GM12878 (cell line): Measurements from ENCODE around the gene STAT4. TPM values are rescaled to one million over a fixed set of nuclear protein-coding genes. Genes with fewer than 3 reads are reported as not detected.

Experiments used
- ATAC-seq: fragments of 200-7000 bp; cut with Tn5 transposase; 3 replicates; pipeline ENCODE4 v1.9.1; 2020; ENCODE audit warnings: mild to moderate bottlenecking, moderate library complexity
- BruUV-seq: library from RNA; stranded (reverse); fragments of 400-500 nt; replicated peaks from 2 replicates; lab custom pipeline; 2021; lab: Mats Ljungman, UMichigan
- CTCF ChIA-PET: fragments of 300-600 bp; sonication (Branson Sonifier 250); formaldehyde crosslinking; extraction: SDS; loops from one replicate; lab custom pipeline; 2021; ENCODE audit warnings: inconsistent platforms; lab: Yijun Ruan, JAX
- POLR2A ChIA-PET: fragments of 350-600 bp; formaldehyde crosslinking; extraction: SDS; loops from one replicate; lab custom pipeline; 2021; ENCODE audit warnings: inconsistent platforms; lab: Charles Lee
- RAD21 ChIA-PET: fragments of 300-600 bp; sonication (Branson Sonifier 250); formaldehyde crosslinking; loops from one replicate; lab custom pipeline; 2023; ENCODE audit warnings: antibody characterized with exemption; ENCODE audit not compliant: unreplicated experiment; lab: Charles Lee
- SMC1A ChIA-PET: fragments of 300-600 bp; sonication (Branson Sonifier 250); formaldehyde crosslinking; loops from one replicate; lab custom pipeline; 2023; ENCODE audit not compliant: unreplicated experiment, uncharacterized antibody; lab: Charles Lee
- DNase-seq: peaks from one replicate; pipeline ENCODE4 v3.0.0-alpha.2; 2011; ENCODE audit warnings: low read depth, low spot score
- FAIRE-seq: peaks from 3 replicates; lab custom pipeline; 2011; peaks lifted over from hg19 to GRCh38; lab: Jason Lieb, UNC
- H2AFZ ChIP-seq: 2 replicates; pipeline ENCODE4 v1.6.0; 2011; ENCODE audit warnings: low read depth, low read length, control low read depth; ENCODE audit not compliant: control insufficient read depth
- H3K27ac ChIP-seq: 2 replicates; pipeline ENCODE4 v1.5.1; 2011; ENCODE audit warnings: control low read depth; ENCODE audit not compliant: control insufficient read depth, insufficient read depth
- H3K27me3 ChIP-seq, 2 experiments: replicated peaks in 1 of 2; 2 replicates each; pipeline versions ENCODE4 v1.6.0 to v1.6.1; 2011; ENCODE audit warnings: low read length in 1 of 2; ENCODE audit not compliant: control insufficient read depth in 2 of 2, insufficient read depth in 2 of 2
- H3K36me3 ChIP-seq, 2 experiments: 2 replicates each; pipeline ENCODE4 v1.5.1; 2011; ENCODE audit warnings: low read length in 1 of 2; ENCODE audit not compliant: control insufficient read depth in 2 of 2, insufficient read depth in 2 of 2
- H3K4me1 ChIP-seq: 2 replicates; pipeline ENCODE4 v1.6.1; 2011; ENCODE audit warnings: mild to moderate bottlenecking, low read length, moderate library complexity, mixed read lengths; ENCODE audit not compliant: control insufficient read depth, insufficient read depth
- H3K4me2 ChIP-seq: 2 replicates; pipeline ENCODE4 v1.6.0; 2011; ENCODE audit warnings: control low read depth; ENCODE audit not compliant: control insufficient read depth, insufficient read depth
- H3K4me3 ChIP-seq: fragments of 200-600 bp; sonication (generic); 2 replicates; pipeline ENCODE4 v1.5.1; 2016
- H3K79me2 ChIP-seq: 2 replicates; pipeline ENCODE4 v1.6.0; 2011; ENCODE audit warnings: low read length; ENCODE audit not compliant: control insufficient read depth, insufficient read depth
- H3K9ac ChIP-seq: 2 replicates; pipeline ENCODE4 v1.8.0; 2011; ENCODE audit warnings: low read length, control low read depth, mixed read lengths; ENCODE audit not compliant: control insufficient read depth, insufficient read depth
- H3K9me3 ChIP-seq: replicated peaks from 3 replicates; pipeline ENCODE4 v1.5.1; 2011; ENCODE audit warnings: mild to moderate bottlenecking, low read length; ENCODE audit not compliant: control insufficient read depth, insufficient read depth
- H4K20me1 ChIP-seq: 2 replicates; pipeline ENCODE4 v1.6.0; 2011; ENCODE audit not compliant: control insufficient read depth, insufficient read depth
- HDGF ChIP-seq: fragments of 450-650 bp; IDR thresholded peaks from 2 replicates; pipeline ENCODE4 v1.6.1; 2016; ENCODE audit warnings: antibody characterized with exemption
- IKZF1 ChIP-seq: fragments of 450-650 bp; conservative IDR thresholded peaks from 2 replicates; pipeline ENCODE4 v1.6.1; 2017; ENCODE audit warnings: antibody characterized with exemption, mild to moderate bottlenecking
- POLR2A ChIP-seq: IDR thresholded peaks from 2 replicates; pipeline ENCODE4 v1.6.1; 2011; ENCODE audit warnings: low read depth, mild to moderate bottlenecking, low read length
- POLR2AphosphoS5 ChIP-seq: IDR thresholded peaks from 2 replicates; pipeline ENCODE4 v1.6.1; 2011; ENCODE audit warnings: mild to moderate bottlenecking, low read length, inconsistent platforms
- REST ChIP-seq: IDR thresholded peaks from 2 replicates; pipeline ENCODE4 v1.6.1; 2012; ENCODE audit warnings: mild to moderate bottlenecking, low read depth, low read length
- SPI1 ChIP-seq: IDR thresholded peaks from 2 replicates; pipeline ENCODE4 v1.6.1; 2011; ENCODE audit warnings: low read depth, mild to moderate bottlenecking, low read length, moderate library complexity, borderline replicate concordance; ENCODE audit not compliant: insufficient read depth
- WGBS: methylation state at CpG from one replicate; pipeline ENCODE4 v1.1.6; 2016; ENCODE audit warnings: low lambda C conversion rate; ENCODE audit not compliant: insufficient replicate concordance, insufficient coverage; ENCODE audit errors: missing lambda C conversion rate; 5-methylcytosine and 5-hydroxymethylcytosine counted together
- in situ Hi-C: fragments of 300-500 bp; cut with MboI; formaldehyde crosslinking; loops from 9 replicates; pipeline ENCODE4 v1.14.3; 2018; ENCODE audit warnings: mixed read lengths
- intact Hi-C: fragments of 100-400 bp; cut with micrococcal nuclease; formaldehyde crosslinking; loops from one replicate; pipeline ENCODE4 v1.14.2; 2022; ENCODE audit not compliant: unreplicated experiment
- polyA plus RNA-seq, 11 experiments: library from polyadenylated mRNA; depleted of rRNA in 4 of 11; unstranded in 6 of 11; stranded (reverse) in 5 of 11; fragments of >200 nt; fragmentation: Nextera tagmentation in 4 of 11; fragmentation: Illumina TruSeq in 1 of 11; extraction: Ambion mirVana in 4 of 11; extraction: Trizol in 1 of 11; gene quantifications; 1 replicate in 1 of 11; 2 replicates in 10 of 11; pipeline versions ENCODE4 v1.2.1 to v1.2.3, GENCODE V29; 2011 to 2016; ENCODE audit warnings: inconsistent platforms in 2 of 11, missing spikeins in 2 of 11, low read depth in 1 of 11
- total RNA-seq, 4 experiments: library from RNA; depleted of rRNA in 3 of 4; stranded (reverse); fragments of >200 nt in 3 of 4; fragmentation: Illumina TruSeq in 1 of 4; extraction: Trizol in 1 of 4; gene quantifications; 2 replicates each; pipeline versions ENCODE4 v1.2.1 to v1.2.3, GENCODE V29; 2013 to 2021

Gene STAT4
- total and polyA plus RNA-seq, 10 of the 15 experiments (the other 5 are each of a cell fraction or from before 2014, with no cell fraction given) = 3.1 to 9.3 (median 7.1) TPM

DNA sequence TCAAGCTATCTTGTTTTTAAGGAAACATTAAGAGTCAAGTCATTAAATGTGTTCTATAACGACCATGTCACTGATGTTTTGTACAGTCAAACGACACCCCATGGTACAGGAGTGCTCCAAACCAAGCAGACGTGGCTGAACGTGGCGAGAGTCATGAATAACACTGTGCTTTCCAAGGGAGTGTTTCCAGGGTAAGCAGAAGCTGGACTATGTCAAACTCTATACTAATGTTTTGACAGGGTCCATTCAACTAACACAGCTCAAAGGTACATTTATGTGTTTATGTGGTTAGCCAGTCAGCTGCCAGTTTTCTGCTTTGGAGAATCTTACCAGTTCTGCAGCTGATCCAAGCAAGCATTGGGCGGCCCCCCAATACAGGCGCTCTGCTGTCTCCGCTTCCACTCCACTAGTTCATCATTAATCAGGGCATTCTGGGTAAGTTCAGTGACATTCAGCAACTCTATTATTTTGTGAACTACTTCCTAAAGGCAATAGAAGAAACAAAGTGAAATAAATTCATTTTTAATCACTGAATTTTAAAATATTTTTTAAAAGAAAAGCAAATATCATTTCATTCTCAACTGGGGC lies 153.2 kb downstream of the STAT4 start (continued):
- TF ChIP-seq REST = no peak

GRCh38 chr2:190996947-190997346 lies 153.8 kb downstream of the STAT4 start:
- CTCF ChIA-PET = interaction anchor here (0.8 to 1.9 kb wide), 5 partner anchors 15 to 197 kb away, joined by 3 to 4 read pairs (median 3); no protein-coding TSS in a partner anchor
- BruUV-seq = no TSS peak
- ATAC-seq (peak; percentile 23), FAIRE-seq (no peak), DNase-seq (no peak)
- H3K27ac ChIP-seq = no peak overlapping the region
- SMC1A ChIA-PET = interaction anchor here (0.8 to 1.5 kb wide), 4 partner anchors 9 to 38 kb away, joined by 3 to 4 read pairs (median 3); no protein-coding TSS in a partner anchor
- RAD21 ChIA-PET = no interaction called here
- no peak overlapping the region for H2AFZ ChIP-seq
- intact Hi-C loops = no loop called here
- H4K20me1 ChIP-seq = peaks cover 16% of the 10 kb centered on the region
- POLR2A ChIA-PET = interaction anchor here (1.2 kb wide), 1 partner anchor 16 kb away, joined by 3 read pairs; no protein-coding TSS in a partner anchor
- no peaks in the 10 kb centered on the region for H3K27me3 ChIP-seq
- in situ Hi-C loops = no loop called here
- TF ChIP-seq POLR2A (peak; percentile 61), POLR2AphosphoS5 (peak; percentile 81), SPI1 (peak; percentile 65; the same call in 1 of the 2 replicates), IKZF1 (0 out of 2 replicates have a peak, but pooled peaks have one; percentile 13), HDGF (no peak)
- TF ChIP-seq, all 136 proteins: peak for 4
- H3K4me3 ChIP-seq = no peak overlapping the region
- 49% methylated on average over 5 of the region's 5 CpGs for WGBS
- H3K4me1 ChIP-seq = peaks cover 2% of the 10 kb centered on the region; the same call in 1 of the 2 replicates
- H3K79me2 ChIP-seq = peaks cover 12% of the 10 kb centered on the region
- H3K9ac ChIP-seq = no peak overlapping the region
- H3K9me3 ChIP-seq = peaks cover 3% of the 10 kb centered on the region; the same call in 2 of the 3 replicates
- H3K4me2 ChIP-seq = no peak overlapping the region
- peaks cover 45 to 75% of the 10 kb centered on the region in 2 experiments for H3K36me3 ChIP-seq
